IPS-NIHi7 (cell line): ENCODE measurements around the gene AMHR2.
"Not testable (repeated sequence)": the region's sequence is repeated elsewhere in the genome, so short reads cannot be mapped to it uniquely, and the experiment has no call there.

ENCODE experiments used
- DNase-seq: peaks from one replicate; pipeline ENCODE4 v3.0.0; 2012; ENCODE audit warnings: mixed read lengths; ENCODE audit errors: extremely low spot score

Gene AMHR2

GRCh38 chr12:53423597-53423996 lies at the start of gene AMHR2:
TSS of gene AMHR2 (plus strand) at chr12:53423855. CDS start at chr12:53423935, 80 bp downstream.
- DNase-seq: no peak

GRCh38 chr12:53374277-53374676 lies 49.4 kb upstream of the AMHR2 start:
- DNase-seq: not testable (repeated sequence)

GRCh38 chr12:53376747-53377146 lies 46.9 kb upstream of the AMHR2 start:
- DNase-seq: no peak

- no peak for DNase-seq
Observed at GRCh38 chr12:53378222-53378621, 45.4 kb upstream of the AMHR2 start.

- DNase-seq: peak; percentile 14
Observed at GRCh38 chr12:53378724-53379388, 44.8 kb upstream of the AMHR2 start.

GRCh38 chr12:53379389-53380103 lies 44.1 kb upstream of the AMHR2 start:
- peak; percentile 90 for DNase-seq

- peak; percentile 84 for DNase-seq
Observed at GRCh38 chr12:53380104-53380793, 43.4 kb upstream of the AMHR2 start, which contains the start of gene SP1. TSS of gene SP1 (plus strand) at chr12:53380176. CDS start at chr12:53380292, 116 bp downstream.

- no peak for DNase-seq
Observed at GRCh38 chr12:53380794-53381730, 42.6 kb upstream of the AMHR2 start.

GRCh38 chr12:53381731-53382630 lies 41.7 kb upstream of the AMHR2 start:
- DNase-seq: peak; percentile 47

- no peak for DNase-seq
Observed at GRCh38 chr12:53383258-53383657, 40.4 kb upstream of the AMHR2 start.

GRCh38 chr12:53386381-53386780 lies 37.3 kb upstream of the AMHR2 start:
- DNase-seq: not testable (repeated sequence)

GRCh38 chr12:53388932-53389331 lies 34.7 kb upstream of the AMHR2 start:
- no peak for DNase-seq

- DNase-seq: no peak
Observed at GRCh38 chr12:53389702-53390101, 34.0 kb upstream of the AMHR2 start.

- no peak for DNase-seq
Observed at GRCh38 chr12:53391724-53392123, 31.9 kb upstream of the AMHR2 start.

GRCh38 chr12:53399896-53400295 lies 23.8 kb upstream of the AMHR2 start:
- DNase-seq: no peak

- DNase-seq: not testable (repeated sequence)
Observed at GRCh38 chr12:53402351-53402750, 21.3 kb upstream of the AMHR2 start.

GRCh38 chr12:53402871-53403270 lies 20.8 kb upstream of the AMHR2 start:
- no peak for DNase-seq

- no peak for DNase-seq
Observed at GRCh38 chr12:53410951-53411350, 12.7 kb upstream of the AMHR2 start.

GRCh38 chr12:53413485-53414204 lies 10.0 kb upstream of the AMHR2 start:
- no peak for DNase-seq
